Psoas muscle (tissue), 8 donors: ENCODE measurements around the gene GRK5. TPM values are rescaled to one million over a fixed set of nuclear protein-coding genes. Genes with fewer than 3 reads are reported as not detected.
A peak's percentile ranks its signal among the peaks of the same experiment; 100 is the strongest.
"Not testable (repeated sequence)": the region's sequence is repeated elsewhere in the genome, so short reads cannot be mapped to it uniquely, and the experiment has no call there.

ENCODE experiments used
- ATAC-seq, 4 donors: fragments of 200-7000 bp; cut with Tn5 transposase; one replicate each; pipeline ENCODE4 v1.9.1; 2020; ENCODE audit warnings: moderate library complexity in 3 of 4, mild to moderate bottlenecking in 2 of 4
- DNase-seq, 2 donors: peaks; one replicate each; pipeline ENCODE4 v3.0.0-alpha.2; 2020
- H3K27ac ChIP-seq: fragments of 200-600 bp; one replicate; pipeline ENCODE4 v1.8.0; 2022
- H3K27me3 ChIP-seq, 3 donors: fragments of 200-600 bp in 1 of 3; one replicate each; pipeline versions ENCODE4 v1.6.1 to v1.8.0; 2013 to 2022; ENCODE audit warnings: low read length in 2 of 3, mild to moderate bottlenecking in 2 of 3, moderate library complexity in 1 of 3; ENCODE audit not compliant: insufficient read depth in 3 of 3
- H3K36me3 ChIP-seq, 2 donors: fragments of 200-600 bp in 1 of 2; one replicate each; pipeline versions ENCODE4 v1.6.1 to v1.8.0; 2013 to 2022; ENCODE audit warnings: low read depth in 1 of 2, mild to moderate bottlenecking in 1 of 2, moderate library complexity in 1 of 2; ENCODE audit not compliant: insufficient read depth in 1 of 2
- H3K4me1 ChIP-seq: fragments of 200-600 bp; one replicate; pipeline ENCODE4 v1.8.0; 2022
- H3K4me3 ChIP-seq: fragments of 200-600 bp; one replicate; pipeline ENCODE4 v1.8.0; 2022; ENCODE audit warnings: mild to moderate bottlenecking
- H3K9me3 ChIP-seq: fragments of 200-600 bp; one replicate; pipeline ENCODE4 v1.8.0; 2022
- CTCF ChIP-seq: fragments of 200-600 bp; IDR thresholded peaks from one replicate; pipeline ENCODE4 v1.8.0; 2022; ENCODE audit warnings: antibody characterized with exemption
- WGBS, 3 donors: extraction: QIAGEN DNeasy Blood & Tissue Kit; methylation state at CpG; one replicate each; pipeline versions ENCODE4 v1.1.6 to v1.1.7; 2013; 5-methylcytosine and 5-hydroxymethylcytosine counted together
- intact Hi-C, 2 donors: fragments of 100-400 bp; cut with DNase I; formaldehyde crosslinking; loops; one replicate each; pipeline versions ENCODE4 v1.11.0 to v1.14.2; 2022
- polyA plus RNA-seq, 3 donors: library from polyadenylated mRNA; stranded (reverse); fragments of 200-250 nt; gene quantifications; one replicate each; pipeline ENCODE4 v1.2.3, GENCODE V29; 2013
- total RNA-seq, 4 donors: library from RNA; stranded (reverse); fragmentation: NEBNext Ultra II Directional in 2 of 4; extraction: Animal tissue kit (Norgen Biotek cat#: 25700) in 2 of 4; gene quantifications; one replicate each; pipeline versions ENCODE4 v1.2.1 to v1.2.4, GENCODE V29; 2021 to 2023
- donor health status: healthy with polysubstance abuse.
- donor health status: DM: no; HTN: no; CAD: no; lungs with moderate emphysema.
- donor health status: Bipolar disorder and iron deficiency.
- donor health status: healthy.
- donor health status: DM: yes; HTN: yes; CAD: no.
- donor health status: DM: no; HTN: no; CAD: no.
- donor health status: DM: no; HTN: no; CAD: no.
- donor health status: DM: yes; HTN: yes; CAD: no.

The GRK5 gene
- total and polyA plus RNA-seq, 7 donors = 7.0 to 15.5 (median 8.0) TPM

- H3K4me1 ChIP-seq = peaks cover 20% of the 10 kb centered on the region
- H3K9me3 ChIP-seq = no peaks in the 10 kb centered on the region
- H3K4me3 ChIP-seq = no peak overlapping the region
- no peaks in the 10 kb centered on the region for H3K27me3 ChIP-seq
- ATAC-seq = no peak
- no peak for TF ChIP-seq CTCF
- H3K36me3 ChIP-seq = peaks cover 12 to 77% of the 10 kb centered on the region in 2 donors
- intact Hi-C loops = no loop called here
- H3K27ac ChIP-seq = no peak overlapping the region
- 85 to 87% (median 86%) methylated on average over 2 of the region's 2 CpGs for whole genome bisulfite sequencing, 3 donors
- no peak for DNase-seq
Observed at GRCh38 chr10:119174109-119174508, 33.3 kb upstream of the GRK5 start.

DNA sequence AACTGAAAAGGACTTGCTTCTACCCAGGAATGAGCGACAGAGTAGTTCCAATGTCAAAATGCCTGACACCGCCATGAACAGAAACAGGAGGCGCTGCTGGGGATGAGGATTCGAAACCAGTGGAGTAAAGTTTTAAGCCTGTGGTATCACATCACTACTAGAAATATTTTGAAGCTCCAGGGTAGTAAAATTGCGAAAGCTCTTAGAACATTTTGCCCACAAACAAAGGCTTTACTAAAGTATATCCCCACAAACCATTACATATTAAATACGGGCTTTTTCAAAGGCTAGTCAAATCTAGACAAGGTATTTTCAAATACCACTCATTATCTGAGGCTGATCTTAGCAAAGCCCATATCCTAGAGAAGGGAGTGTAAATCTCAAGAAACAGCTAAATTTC is 31.2 kb upstream of the GRK5 start:
- ATAC-seq (no peak), DNase-seq (peak in 1 of 2 donors; percentile 9)
- Histone ChIP-seq H3K36me3 (peaks cover 9 to 57% of the 10 kb centered on the region in 2 donors), H3K9me3 (no peaks in the 10 kb centered on the region), H3K4me3 (no peak overlapping the region), H3K4me1 (peaks cover 24% of the 10 kb centered on the region), H3K27me3 (no peaks in the 10 kb centered on the region), H3K27ac (peak overlapping the region; percentile 21)
- intact Hi-C loops = no loop called here
- no peak for TF ChIP-seq CTCF
- WGBS, 3 donors = 90 to 97% (median 92%) methylated on average over 6 of the region's 6 CpGs

- Histone ChIP-seq H3K4me3 (peak overlapping the region; percentile 89), H3K36me3 (peaks cover 0 to 40% of the 10 kb centered on the region in 2 donors), H3K27ac (peak overlapping the region; percentile 91), H3K9me3 (no peaks in the 10 kb centered on the region), H3K4me1 (peaks cover 24% of the 10 kb centered on the region), H3K27me3 (no peaks in the 10 kb centered on the region)
- intact Hi-C loops = no loop called here
- TF ChIP-seq CTCF = no peak
- DNase-seq = no peak
- ATAC-seq = peak; percentile 15 to 47 (median 24)
- 21 to 23% (median 23%) methylated on average over 21 of the region's 21 CpGs for WGBS, 3 donors
Observed at GRCh38 chr10:119177708-119178371, 29.5 kb upstream of the GRK5 start.

DNA sequence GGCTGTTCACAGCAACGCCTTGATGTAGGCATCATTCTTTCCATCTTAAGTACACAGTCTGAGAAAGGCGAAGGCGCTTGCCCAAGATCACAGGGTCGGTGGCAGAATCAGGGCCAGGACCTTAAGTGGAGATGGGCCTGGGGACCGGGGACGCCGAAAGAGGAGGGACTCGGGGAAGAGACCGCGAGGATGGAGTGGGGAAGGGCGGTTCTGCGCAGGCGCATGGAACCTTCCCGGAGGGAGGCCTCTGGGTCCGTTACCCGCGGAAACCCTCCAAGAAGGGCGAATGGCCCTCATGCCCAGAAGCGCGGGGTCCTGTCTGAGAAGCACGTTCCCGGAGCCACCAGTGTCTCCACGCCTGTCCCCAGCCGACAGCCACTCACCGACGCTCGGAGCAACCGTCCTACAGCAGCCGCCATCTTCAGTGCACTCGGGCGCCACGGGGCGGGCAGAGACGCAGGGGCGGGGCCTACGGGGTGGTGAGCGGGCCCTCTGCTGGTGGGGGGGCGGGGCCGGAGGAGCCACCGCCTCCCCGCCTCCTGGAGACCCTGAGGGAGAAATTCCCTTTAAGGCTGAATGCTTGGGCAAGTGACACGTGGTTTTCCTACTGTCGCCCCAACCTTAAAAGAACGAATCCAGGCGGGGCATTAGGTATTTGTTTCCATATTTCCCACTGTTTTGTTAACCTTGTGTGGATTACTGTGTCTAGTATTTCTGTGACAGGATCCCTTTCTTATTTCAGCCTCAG is 28.8 kb upstream of the GRK5 start, which contains the start of gene PRDX3:
PRDX3 (minus strand) TSS at position 441 of the 748 bp plus-strand sequence; CDS start at position 419, 22 bp downstream.
- H3K4me1 ChIP-seq = peaks cover 24% of the 10 kb centered on the region
- H3K4me3 ChIP-seq = peak within 1 kb of the TSS; percentile 89
- DNase-seq (peak; percentile 96), ATAC-seq (peak; percentile 99)
- H3K36me3 ChIP-seq = peaks cover 0 to 33% of the 10 kb centered on the region in 2 donors
- peak; percentile 16 for TF ChIP-seq CTCF
- 0 to 1% (median 1%) methylated on average over 38 to 45 of the region's 45 CpGs for WGBS, 3 donors
- peak within 1 kb of the TSS; percentile 91 for H3K27ac ChIP-seq
- intact Hi-C loops = no loop called here
- H3K27me3 ChIP-seq = no peaks in the 10 kb centered on the region
- H3K9me3 ChIP-seq = no peaks in the 10 kb centered on the region

DNA sequence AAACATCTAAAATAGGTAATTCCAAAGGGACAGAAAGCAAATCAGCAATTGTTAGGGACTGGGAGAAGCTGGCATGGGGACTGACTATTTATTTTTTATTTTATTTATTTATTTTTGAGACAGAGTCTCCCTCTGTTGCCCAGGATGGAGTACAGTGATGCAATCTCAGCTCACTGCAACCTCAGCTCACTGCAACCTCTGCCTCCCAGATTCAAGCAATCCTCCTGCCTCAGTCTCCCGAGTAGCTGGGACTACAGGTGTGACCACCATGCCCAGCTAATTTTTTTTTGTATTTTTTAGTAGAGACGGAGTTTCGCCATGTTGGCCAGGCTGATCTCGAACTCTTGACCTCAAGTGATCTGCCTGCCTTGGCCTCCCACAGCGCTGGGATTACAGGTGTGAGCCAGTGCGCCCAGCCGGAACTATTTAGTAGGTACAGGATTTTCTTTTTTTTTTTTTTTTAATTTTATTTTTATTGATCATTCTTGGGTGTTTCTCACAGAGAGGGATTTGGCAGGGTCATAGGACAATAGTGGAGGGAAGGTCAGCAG is 26.4 kb upstream of the GRK5 start:
- Histone ChIP-seq H3K4me1 (peaks cover 24% of the 10 kb centered on the region), H3K36me3 (peaks cover 0 to 12% of the 10 kb centered on the region in 2 donors)
- ATAC-seq, intact Hi-C loops, H3K4me3 ChIP-seq, H3K9me3 ChIP-seq, H3K27ac ChIP-seq, H3K27me3 ChIP-seq, DNase-seq: not testable (repeated sequence)
- WGBS, 3 donors = 96 to 98% (median 97%) methylated on average over 7 of the region's 7 CpGs
